Hepatic stellate cell (primary cell): Measurements from ENCODE around the gene GRIN1.

ENCODE experiments used
- DNase-seq: peaks from one replicate; pipeline ENCODE4 v3.0.0; 2011; ENCODE audit warnings: low spot score

Gene GRIN1

DNA sequence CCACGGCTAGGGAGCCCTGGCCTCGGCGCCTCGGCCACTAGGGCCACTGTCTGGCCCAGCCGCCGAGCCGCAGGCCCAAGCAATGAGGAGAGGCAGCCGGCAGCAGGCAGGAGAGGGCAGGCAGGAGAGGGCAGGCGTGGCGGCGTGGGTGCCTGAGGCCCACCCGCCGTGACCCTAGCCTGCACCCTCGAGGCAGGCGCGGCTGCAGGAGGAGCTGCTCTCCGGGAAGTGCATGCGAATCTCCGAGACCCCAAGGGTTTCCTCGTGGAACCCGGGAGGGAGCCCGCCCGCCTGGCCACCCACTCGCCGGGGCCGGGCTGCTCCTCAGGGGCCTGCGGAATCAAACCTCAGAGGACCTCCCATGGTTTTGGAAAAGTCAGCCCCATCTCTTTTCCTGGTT, 9.3 kb downstream of the GRIN1 start:
- no peak for DNase-seq

DNA sequence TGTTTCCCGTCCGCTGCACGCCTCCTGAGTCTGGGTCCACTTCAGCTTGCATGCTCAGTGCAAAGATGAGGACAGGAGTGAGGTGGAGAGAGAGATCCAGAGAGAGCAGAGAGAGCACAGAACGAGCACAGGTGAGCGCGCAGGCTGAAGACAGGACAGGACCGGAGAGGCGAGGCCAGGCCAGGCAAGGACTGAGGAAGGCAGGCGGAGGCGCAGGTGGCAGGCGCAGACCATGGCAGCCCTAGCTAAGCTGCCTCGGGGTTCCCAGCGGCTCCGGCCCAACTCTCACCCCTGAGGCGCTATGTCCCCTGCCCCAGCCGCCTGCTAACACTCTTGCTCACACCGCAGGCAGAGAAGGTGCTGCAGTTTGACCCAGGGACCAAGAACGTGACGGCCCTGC, 9.7 kb downstream of the GRIN1 start:
- no peak for DNase-seq

DNA sequence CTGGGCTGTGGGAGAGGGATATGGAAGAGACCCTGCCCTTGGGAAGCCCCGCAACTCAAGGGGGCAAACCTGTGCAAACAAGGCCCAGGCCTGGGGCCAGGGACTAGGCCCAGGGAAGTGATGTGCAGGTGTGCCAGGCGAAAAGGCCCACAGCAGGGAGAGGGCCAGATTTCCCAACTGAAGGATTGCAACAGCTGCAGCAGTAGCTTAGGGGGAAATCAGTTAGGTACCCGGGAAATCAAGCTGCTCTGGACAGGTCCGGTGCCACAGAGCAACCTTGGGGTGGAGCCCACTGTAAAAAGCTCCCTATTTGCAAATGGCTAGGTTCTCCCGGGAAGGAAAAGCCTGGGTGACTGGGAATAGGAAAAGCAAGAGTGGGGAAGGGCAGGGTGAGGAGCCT, 10.4 kb downstream of the GRIN1 start:
- no peak for DNase-seq

DNA sequence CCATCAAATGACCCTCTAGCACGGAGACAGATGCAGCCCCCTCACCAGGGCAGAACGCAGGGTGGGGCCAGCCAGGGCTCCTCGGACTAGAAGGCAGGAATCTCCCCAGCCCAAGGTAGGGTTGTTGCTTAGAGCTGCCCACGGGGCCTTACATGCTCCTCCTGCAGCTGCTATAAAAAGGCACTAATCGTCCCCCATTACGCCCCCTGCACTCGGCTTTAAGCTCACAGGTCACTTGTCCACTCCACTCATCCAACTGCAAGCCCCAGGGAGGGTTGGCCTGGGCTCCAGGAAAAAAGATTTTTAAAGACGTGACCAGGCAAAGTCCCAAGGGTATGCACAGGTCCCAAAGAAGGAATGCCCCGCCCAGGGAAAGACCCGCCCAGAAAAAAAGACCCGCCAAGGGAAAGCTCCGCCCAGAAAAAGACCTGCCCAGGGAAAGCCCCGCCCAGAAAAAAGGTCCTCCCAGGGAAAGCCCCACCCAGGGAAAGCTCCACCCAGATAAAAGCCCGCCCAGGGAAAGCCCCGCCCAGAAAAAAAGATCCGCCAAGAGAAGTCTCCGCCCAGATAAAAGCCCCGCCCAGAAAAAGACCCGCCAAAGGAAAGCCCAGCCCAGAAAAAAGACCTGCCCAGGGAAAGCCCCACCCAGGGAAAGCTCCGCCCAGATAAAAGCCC, 11.1 kb downstream of the GRIN1 start:
- DNase-seq = no peak

DNA sequence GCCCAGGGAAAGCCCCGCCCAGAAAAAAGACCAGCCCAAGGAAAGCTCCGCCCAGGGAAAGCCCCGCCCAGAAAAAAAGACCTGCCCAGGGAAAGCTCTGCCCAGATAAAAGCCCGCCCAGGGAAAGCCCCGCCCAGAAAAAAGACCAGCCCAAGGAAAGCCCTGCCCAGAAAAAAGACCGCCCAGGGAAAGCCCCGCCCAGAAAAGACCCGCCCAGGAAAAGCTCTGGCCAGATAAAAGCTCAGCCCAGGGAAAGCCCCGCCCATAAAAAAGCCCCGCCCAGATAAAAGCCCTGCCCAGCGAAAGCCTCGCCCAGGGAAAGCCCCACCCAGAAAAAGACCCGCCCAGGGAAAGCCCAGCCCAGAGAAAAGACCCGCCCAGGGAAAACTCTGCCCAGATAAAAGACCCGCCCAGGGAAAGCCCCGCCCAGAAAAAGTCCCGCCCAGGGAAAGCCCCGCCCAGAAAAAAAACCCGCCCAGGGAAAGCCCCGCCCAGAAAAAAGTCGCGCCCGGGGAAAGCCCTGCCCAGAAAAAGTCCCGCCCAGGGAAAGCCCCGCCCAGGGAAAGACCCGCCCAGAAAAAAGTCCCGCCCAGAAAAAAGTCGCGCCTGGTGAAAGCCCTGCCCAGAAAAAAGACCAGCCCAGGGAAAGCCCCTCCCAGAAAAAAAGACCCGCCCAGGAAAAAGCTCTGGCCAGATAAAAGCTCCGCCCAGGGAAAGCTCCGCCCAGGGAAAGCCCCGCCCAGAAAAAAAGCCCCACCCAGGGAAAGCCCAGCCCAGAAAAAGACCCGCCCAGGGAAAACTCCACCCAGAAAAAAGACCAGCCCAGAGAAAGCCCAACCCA, 11.9 kb downstream of the GRIN1 start:
- DNase-seq = no peak

DNA sequence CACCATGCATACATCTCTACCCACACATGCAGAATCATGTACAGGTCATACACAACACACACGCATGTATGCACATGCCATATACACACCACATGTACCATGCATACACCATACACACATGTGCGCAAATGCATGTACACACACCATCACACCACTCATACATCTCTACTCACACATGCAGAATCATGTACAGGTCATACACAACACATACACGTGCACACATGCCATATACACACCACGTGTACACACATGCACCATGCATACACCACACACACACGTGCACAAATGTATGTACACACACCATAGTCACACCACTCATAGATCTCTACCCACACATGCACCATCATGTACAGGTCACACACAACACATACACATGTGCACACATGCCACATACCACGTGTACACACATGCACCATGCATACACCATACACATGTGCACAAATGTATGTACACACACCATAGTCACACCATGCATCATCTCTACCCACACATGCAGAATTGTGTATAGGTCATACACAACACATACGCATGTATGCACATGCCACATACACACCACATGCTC, 14.0 kb downstream of the GRIN1 start:
- DNase-seq = no peak

DNA sequence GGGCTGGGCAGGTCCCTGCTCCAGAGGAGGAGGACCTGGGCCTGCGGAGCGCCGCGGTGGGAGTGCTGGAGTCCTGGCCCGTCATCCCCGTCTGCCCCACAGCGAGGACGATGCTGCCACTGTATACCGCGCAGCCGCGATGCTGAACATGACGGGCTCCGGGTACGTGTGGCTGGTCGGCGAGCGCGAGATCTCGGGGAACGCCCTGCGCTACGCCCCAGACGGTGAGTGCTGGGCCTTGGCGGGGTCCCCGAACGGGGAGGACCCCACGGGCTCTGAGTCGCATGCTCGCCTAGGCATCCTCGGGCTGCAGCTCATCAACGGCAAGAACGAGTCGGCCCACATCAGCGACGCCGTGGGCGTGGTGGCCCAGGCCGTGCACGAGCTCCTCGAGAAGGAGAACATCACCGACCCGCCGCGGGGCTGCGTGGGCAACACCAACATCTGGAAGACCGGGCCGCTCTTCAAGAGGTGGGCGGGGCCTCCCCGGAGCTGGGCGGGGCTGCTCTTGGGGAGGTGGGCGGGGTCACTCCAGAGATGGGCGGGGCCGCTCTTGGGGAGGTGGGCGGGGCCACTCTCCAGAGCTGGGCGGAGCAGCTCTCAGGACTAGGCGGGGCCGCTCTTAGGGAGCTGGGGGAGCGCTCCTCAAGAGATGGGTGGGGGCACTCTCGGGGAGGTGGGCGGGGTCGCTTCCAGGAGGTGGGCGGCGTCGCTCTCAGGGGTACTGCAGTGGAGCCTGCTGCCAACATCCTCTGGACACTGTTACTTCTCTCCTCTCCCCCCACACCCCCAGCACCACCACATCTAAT, 17.8 kb downstream of the GRIN1 start:
- peak; percentile 64 for DNase-seq

DNA sequence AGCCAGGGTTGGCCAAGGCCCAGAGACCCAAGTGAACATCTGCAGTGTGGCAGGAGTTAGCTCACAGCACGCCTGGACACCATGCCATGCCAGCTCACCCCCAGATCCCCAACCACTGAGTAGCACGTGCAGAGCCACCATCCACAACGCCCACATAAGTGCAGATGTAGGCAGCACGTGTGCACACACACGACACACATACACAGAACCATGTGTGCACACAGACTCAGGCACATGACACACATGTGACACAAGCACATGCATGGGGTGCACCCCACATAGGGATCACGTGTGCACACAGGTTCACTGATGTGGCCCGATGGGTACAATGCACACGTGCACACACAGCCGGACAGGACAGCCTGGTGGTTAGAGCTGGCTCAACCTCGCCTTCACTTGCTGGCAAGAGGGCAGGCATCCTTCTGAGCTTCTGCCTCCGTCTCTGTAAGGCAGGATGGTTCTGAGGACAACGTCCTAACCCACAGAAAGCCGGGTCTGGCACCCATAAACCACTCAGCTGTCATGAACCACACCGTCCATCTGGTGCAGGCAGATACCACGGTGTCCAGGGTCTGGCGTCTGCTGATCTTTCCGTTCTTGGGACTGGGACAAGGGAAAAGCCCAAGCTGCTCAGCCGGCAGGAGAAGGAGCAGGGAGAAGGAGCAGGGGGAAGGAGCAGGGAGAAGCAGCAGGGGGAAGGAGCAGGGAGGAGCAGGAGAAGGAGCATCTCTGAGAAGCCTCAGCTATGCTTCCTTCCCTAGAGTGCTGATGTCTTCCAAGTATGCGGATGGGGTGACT, 18.9 kb downstream of the GRIN1 start:
- DNase-seq = no peak

DNA sequence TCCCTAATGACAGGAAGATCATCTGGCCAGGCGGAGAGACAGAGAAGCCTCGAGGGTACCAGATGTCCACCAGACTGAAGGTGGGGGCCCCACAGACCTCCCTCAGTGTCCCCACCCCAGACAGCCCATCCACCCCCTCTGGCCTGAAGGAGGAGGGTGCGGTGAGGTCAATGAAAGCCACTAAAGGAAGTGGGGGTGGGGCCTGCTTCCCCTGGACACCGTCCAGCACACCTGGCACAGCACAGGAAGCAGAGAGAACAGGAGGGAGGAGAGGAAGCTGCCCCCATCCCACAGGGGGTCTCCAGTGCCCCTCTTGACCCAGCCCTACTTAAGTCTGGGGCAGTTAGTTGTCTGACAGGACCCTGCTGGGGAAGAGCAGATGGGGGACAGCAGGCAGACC, 19.7 kb downstream of the GRIN1 start:
- DNase-seq = no peak

DNA sequence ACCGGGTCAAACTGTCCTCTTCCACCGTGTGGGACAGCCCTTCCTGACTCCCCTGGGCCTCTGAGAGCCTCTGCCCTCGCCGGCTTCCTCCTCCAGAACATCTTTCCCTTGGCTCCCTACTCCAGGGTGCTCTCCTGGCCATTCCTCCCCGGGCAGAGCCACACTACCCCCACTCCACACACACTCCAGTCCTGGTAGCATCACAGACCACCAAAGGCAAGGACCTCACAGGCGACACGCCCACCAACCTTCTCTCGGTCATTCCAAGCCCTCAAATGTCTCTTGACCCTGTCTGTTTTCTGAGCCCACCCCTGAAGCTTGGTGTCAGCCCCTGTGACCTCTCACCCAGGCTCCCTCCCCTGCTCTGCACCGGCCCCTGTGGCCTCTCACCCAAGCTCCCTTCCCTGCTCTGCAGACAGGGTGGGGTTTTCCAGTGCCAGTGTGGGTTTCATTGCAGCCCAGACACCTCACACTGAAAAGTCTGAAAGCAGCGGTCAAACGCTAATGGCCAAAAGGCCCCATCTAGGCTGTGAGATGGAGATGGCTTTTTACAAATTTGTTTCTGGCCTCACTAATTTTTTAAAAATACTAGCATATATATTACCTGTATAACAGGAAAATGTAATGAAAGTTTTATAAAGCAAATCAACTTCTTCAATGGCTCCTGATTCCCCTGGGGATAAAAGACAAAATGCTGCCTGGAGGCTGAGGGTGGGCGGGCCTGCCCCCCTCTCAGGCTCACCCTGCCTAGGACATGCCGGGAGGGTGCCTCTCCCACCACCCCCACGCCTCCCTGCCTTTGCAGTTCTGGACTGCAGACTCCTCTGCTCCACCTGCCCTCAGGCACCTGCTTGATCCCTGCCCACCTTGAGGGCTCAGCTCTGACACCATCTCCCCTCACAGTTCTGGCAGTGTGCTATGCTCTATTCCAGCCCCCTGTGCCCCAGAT, 20.4 kb downstream of the GRIN1 start:
- DNase-seq = no peak

DNA sequence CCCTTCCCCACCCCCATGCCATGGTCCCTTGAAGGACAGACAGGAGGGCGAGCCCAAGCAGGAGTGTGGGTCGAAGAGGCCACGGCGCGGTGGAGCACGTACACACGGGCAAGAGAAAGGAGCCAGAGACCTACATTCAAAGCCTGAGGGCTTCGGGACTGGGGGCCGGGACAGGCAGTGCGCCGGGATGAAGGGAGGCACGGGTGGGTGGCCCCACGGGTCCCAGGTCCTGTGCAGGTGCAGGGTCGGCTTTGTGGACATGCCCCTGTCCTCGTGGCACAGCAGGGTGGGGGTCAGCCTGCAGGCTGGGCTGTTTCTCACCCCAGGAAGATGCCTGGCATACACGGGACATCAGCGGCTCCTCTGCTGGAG, 21.1 kb downstream of the GRIN1 start:
- no peak for DNase-seq

GRCh38 chr9:137160716-137161557, 22.0 kb downstream of the GRIN1 start:
- no peak for DNase-seq

DNA sequence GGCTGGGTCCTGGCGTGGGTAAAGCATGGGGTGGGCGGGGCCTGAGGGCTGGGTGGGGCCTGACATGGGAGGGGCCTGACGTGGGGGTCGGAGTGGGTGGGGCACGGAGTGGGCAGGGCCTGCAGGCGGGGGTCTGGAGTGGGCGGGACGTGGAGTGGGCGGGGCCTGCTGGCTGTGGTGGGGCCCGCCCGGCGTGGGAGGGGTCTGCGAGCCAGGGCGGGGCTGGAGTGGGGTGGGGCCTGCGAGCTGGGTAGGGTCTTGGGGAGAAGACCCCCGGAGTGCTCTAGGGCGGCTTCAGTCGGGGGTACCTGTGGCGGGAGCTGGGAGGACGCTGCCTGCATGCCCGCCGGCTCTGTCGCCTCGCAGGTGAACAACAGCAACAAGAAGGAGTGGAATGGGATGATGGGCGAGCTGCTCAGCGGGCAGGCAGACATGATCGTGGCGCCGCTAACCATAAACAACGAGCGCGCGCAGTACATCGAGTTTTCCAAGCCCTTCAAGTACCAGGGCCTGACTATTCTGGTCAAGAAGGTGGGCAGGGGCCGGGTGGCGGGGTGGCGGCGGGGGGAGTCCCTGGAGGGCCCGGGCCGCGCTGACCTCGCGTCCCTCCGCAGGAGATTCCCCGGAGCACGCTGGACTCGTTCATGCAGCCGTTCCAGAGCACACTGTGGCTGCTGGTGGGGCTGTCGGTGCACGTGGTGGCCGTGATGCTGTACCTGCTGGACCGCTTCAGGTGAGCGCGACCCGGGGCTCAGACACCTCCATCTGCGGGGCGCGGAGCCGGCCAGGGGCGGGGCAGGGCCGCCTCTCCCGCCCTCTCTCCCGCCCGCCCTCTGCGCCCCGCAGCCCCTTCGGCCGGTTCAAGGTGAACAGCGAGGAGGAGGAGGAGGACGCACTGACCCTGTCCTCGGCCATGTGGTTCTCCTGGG, 22.9 kb downstream of the GRIN1 start:
- no peak for DNase-seq

GRCh38 chr9:137162505-137163364, 23.8 kb downstream of the GRIN1 start:
- DNase-seq = peak; percentile 70

DNA sequence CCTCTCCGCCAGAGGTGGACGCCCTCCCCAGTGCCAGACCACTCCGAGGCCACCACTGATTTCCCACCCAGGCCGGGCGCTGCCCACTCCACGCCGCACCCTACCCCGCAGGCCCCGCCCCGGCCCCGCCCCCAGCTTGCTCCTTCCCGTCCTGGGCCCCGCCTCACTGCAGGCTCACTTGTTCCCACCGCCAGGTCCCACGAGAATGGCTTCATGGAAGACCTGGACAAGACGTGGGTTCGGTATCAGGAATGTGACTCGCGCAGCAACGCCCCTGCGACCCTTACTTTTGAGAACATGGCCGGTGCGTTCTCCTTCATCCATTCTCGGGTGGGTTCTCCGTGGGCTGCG, 24.4 kb downstream of the GRIN1 start:
- no peak for DNase-seq

- no peak for DNase-seq
Measured at GRCh38 chr9:137163805-137164204, 24.9 kb downstream of the GRIN1 start.

GRCh38 chr9:137164370-137165249, 25.7 kb downstream of the GRIN1 start:
- DNase-seq = no peak
